HEK293 (cell line): ENCODE data around the gene NTNG1.

ENCODE experiments used
- CTCF ChIA-PET: fragments of 350-600 bp; formaldehyde crosslinking; extraction: SDS; loops from one replicate; lab custom pipeline; 2021; ENCODE audit warnings: antibody characterized with exemption; lab: Yijun Ruan, JAX
- POLR2A ChIA-PET: fragments of 300-600 bp; formaldehyde crosslinking; extraction: SDS; loops from one replicate; lab custom pipeline; 2020; ENCODE audit warnings: antibody characterized with exemption, inconsistent platforms; lab: Yijun Ruan, JAX
- H3K27ac ChIP-seq: fragments of 200-500 bp; sonication (Bioruptor generic); 2 replicates; pipeline ENCODE4 v1.5.1; 2014; ENCODE audit warnings: low read depth, low read length, control low read depth, inconsistent platforms; ENCODE audit errors: extremely low read depth
- H3K36me3 ChIP-seq, 2 experiments: fragments of 200-500 bp in 1 of 2; sonication (Bioruptor generic) in 1 of 2; 1 replicate in 1 of 2; 2 replicates in 1 of 2; pipeline ENCODE4 v1.5.1; 2014 to 2017; ENCODE audit warnings: inconsistent platforms in 2 of 2, low read length in 2 of 2; ENCODE audit not compliant: control insufficient read depth in 2 of 2, insufficient read depth in 1 of 2
- H3K4me1 ChIP-seq: fragments of 200-500 bp; sonication (Bioruptor generic); 2 replicates; pipeline ENCODE4 v1.5.1; 2014; ENCODE audit warnings: mild to moderate bottlenecking, low read length, inconsistent platforms; ENCODE audit not compliant: control insufficient read depth, insufficient read depth
- H3K4me3 ChIP-seq: 2 replicates; pipeline ENCODE4 v1.5.1; 2011; ENCODE audit warnings: low read depth, mild to moderate bottlenecking, control low read depth, low read length, moderate library complexity
- H3K9me3 ChIP-seq: fragments of 200-500 bp; sonication (Bioruptor generic); 2 replicates; pipeline ENCODE4 v1.5.1; 2014; ENCODE audit warnings: low read depth, low read length, inconsistent platforms; ENCODE audit not compliant: control insufficient read depth, insufficient read depth
- CTCF ChIP-seq: fragments of 450-650 bp; formaldehyde crosslinking; IDR thresholded peaks from 2 replicates; pipeline ENCODE4 v1.5.1; 2016; ENCODE audit warnings: missing biosample characterization, missing genetic modification characterization
- EGR2 ChIP-seq: fragments of 450-650 bp; formaldehyde crosslinking; IDR thresholded peaks from 2 replicates; pipeline ENCODE4 v1.5.1; 2016; ENCODE audit warnings: low read depth, missing biosample characterization, missing genetic modification characterization
- GLIS1 ChIP-seq: fragments of 450-650 bp; formaldehyde crosslinking; IDR thresholded peaks from 2 replicates; pipeline ENCODE4 v1.5.1; 2016; ENCODE audit warnings: missing biosample characterization, missing genetic modification characterization
- GLIS2 ChIP-seq: fragments of 450-650 bp; formaldehyde crosslinking; IDR thresholded peaks from 2 replicates; pipeline ENCODE4 v1.5.1; 2016; ENCODE audit warnings: missing biosample characterization, missing genetic modification characterization
- PATZ1 ChIP-seq: fragments of 450-650 bp; formaldehyde crosslinking; IDR thresholded peaks from 2 replicates; pipeline ENCODE4 v1.5.1; 2016; ENCODE audit warnings: missing biosample characterization, missing genetic modification characterization
- PRDM10 ChIP-seq: fragments of 450-650 bp; formaldehyde crosslinking; IDR thresholded peaks from 2 replicates; pipeline ENCODE4 v1.5.1; 2016; ENCODE audit warnings: missing biosample characterization, missing genetic modification characterization
- PRDM4 ChIP-seq: fragments of 450-650 bp; formaldehyde crosslinking; IDR thresholded peaks from 2 replicates; pipeline ENCODE4 v1.5.1; 2017; ENCODE audit warnings: missing biosample characterization, missing genetic modification characterization
- SP2 ChIP-seq: fragments of 450-650 bp; formaldehyde crosslinking; IDR thresholded peaks from 2 replicates; pipeline ENCODE4 v1.5.1; 2016; ENCODE audit warnings: missing biosample characterization, missing genetic modification characterization
- SP3 ChIP-seq: fragments of 450-650 bp; formaldehyde crosslinking; IDR thresholded peaks from 2 replicates; pipeline ENCODE4 v1.5.1; 2016; ENCODE audit warnings: missing biosample characterization, missing genetic modification characterization
- ZEB2 ChIP-seq: fragments of 450-650 bp; formaldehyde crosslinking; IDR thresholded peaks from 2 replicates; pipeline ENCODE4 v1.5.1; 2016; ENCODE audit warnings: missing biosample characterization, missing genetic modification characterization
- ZFHX2 ChIP-seq: fragments of 450-650 bp; formaldehyde crosslinking; conservative IDR thresholded peaks from 2 replicates; pipeline ENCODE4 v1.5.1; 2016; ENCODE audit warnings: missing biosample characterization, missing genetic modification characterization
- ZFP3 ChIP-seq: fragments of 450-650 bp; formaldehyde crosslinking; IDR thresholded peaks from 2 replicates; pipeline ENCODE4 v1.5.1; 2016; ENCODE audit warnings: low read depth, missing biosample characterization, missing genetic modification characterization
- ZIC2 ChIP-seq: fragments of 450-650 bp; formaldehyde crosslinking; IDR thresholded peaks from 2 replicates; pipeline ENCODE4 v1.5.1; 2016; ENCODE audit warnings: missing biosample characterization, missing genetic modification characterization
- ZNF155 ChIP-seq: fragments of 450-650 bp; formaldehyde crosslinking; IDR thresholded peaks from 2 replicates; pipeline ENCODE4 v1.5.1; 2016; ENCODE audit warnings: missing biosample characterization, missing genetic modification characterization
- ZNF274 ChIP-seq, 2 experiments: fragments of 200-500 bp in 1 of 2; fragments of 450-650 bp in 1 of 2; sonication (Bioruptor generic) in 1 of 2; formaldehyde crosslinking in 1 of 2; IDR thresholded peaks; 2 replicates each; pipeline versions ENCODE4 v1.5.1 to v1.6.1; 2014 to 2016; ENCODE audit warnings: borderline replicate concordance in 1 of 2, inconsistent platforms in 1 of 2, low read length in 1 of 2, missing biosample characterization in 1 of 2, missing genetic modification characterization in 1 of 2
- ZNF335 ChIP-seq: fragments of 450-650 bp; formaldehyde crosslinking; conservative IDR thresholded peaks from 2 replicates; pipeline ENCODE4 v1.5.1; 2016; ENCODE audit warnings: missing biosample characterization, missing genetic modification characterization
- ZNF362 ChIP-seq: fragments of 450-650 bp; formaldehyde crosslinking; IDR thresholded peaks from 2 replicates; pipeline ENCODE4 v1.5.1; 2016; ENCODE audit warnings: missing biosample characterization, missing genetic modification characterization
- ZNF366 ChIP-seq: fragments of 450-650 bp; formaldehyde crosslinking; conservative IDR thresholded peaks from 2 replicates; pipeline ENCODE4 v1.5.1; 2016; ENCODE audit warnings: missing biosample characterization, missing genetic modification characterization
- ZNF398 ChIP-seq: fragments of 450-650 bp; formaldehyde crosslinking; IDR thresholded peaks from 2 replicates; pipeline ENCODE4 v1.5.1; 2017; ENCODE audit warnings: missing biosample characterization, missing genetic modification characterization
- ZNF654 ChIP-seq: fragments of 450-650 bp; formaldehyde crosslinking; IDR thresholded peaks from 2 replicates; pipeline ENCODE4 v1.5.1; 2016; ENCODE audit warnings: low read depth, missing biosample characterization, missing genetic modification characterization
- ZNF677 ChIP-seq: fragments of 450-650 bp; IDR thresholded peaks from 2 replicates; pipeline ENCODE4 v1.5.0; 2018; ENCODE audit warnings: missing biosample characterization, mild to moderate bottlenecking, missing genetic modification characterization, moderate library complexity

Gene NTNG1

GRCh38 chr1:107140703-107141490 lies at the start of gene NTNG1:
NTNG1 (plus strand) TSS chr1:107141039.
- CTCF ChIA-PET: interaction anchor here (0.7 kb wide), 1 partner anchor 200 kb away, joined by 4 read pairs; no protein-coding TSS in a partner anchor
- POLR2A ChIA-PET: interaction anchor here (0.7 to 1.0 kb wide), 2 partner anchors 83 to 84 kb away, joined by 3 read pairs; partner anchors contain the start of gene PRMT6
- no peak within 1 kb of the TSS for H3K27ac ChIP-seq

More at GRCh38 chr1:107140703-107141490, at the start of gene NTNG1:
- H3K4me3 ChIP-seq: peak within 1 kb of the TSS; percentile 56
- H3K4me1 ChIP-seq: peaks cover 3% of the 10 kb centered on the region; the same call in 1 of the 2 replicates
- no peaks in the 10 kb centered on the region for H3K9me3 ChIP-seq
- no peaks in the 10 kb centered on the region for H3K36me3 ChIP-seq
- peak; percentile 90 for TF ChIP-seq ZNF398 (tag by site-specific recombination)
- TF ChIP-seq GLIS1: peak; percentile 96
- 0 out of 2 replicates have a peak, but pooled peaks have one; percentile 28 for TF ChIP-seq PRDM10 (tag by site-specific recombination)
- TF ChIP-seq ZIC2 (tag by site-specific recombination): peak; percentile 70; the same call in 1 of the 2 replicates
- TF ChIP-seq ZNF274 (IDR thresholded peaks at IDR 0.05; ENCODE audit: low read length): no peak
- no peak for TF ChIP-seq ZNF274 (tag by site-specific recombination; IDR thresholded peaks at IDR 0.05; ENCODE audit: borderline replicate concordance)
- peak; percentile 42; the same call in 1 of the 2 replicates for TF ChIP-seq ZNF362 (tag by site-specific recombination)
- 0 out of 2 replicates have a peak, but pooled peaks have one; percentile 32 for TF ChIP-seq PATZ1 (tag by site-specific recombination)
- peak; percentile 54; the same call in 1 of the 2 replicates for TF ChIP-seq EGR2 (tag by site-specific recombination)
- no peak for TF ChIP-seq ZNF155 (tag by site-specific recombination)
- TF ChIP-seq ZNF335 (tag by site-specific recombination): peak; percentile 97
- TF ChIP-seq ZNF677 (tag by site-specific recombination): no peak
- TF ChIP-seq ZFP3 (tag by site-specific recombination): no peak
- TF ChIP-seq ZNF654 (tag by site-specific recombination): peak; percentile 5; the same call in 1 of the 2 replicates
- 0 out of 2 replicates have a peak, but pooled peaks have one; percentile 18 for TF ChIP-seq ZEB2 (tag by site-specific recombination)
- TF ChIP-seq CTCF (tag by site-specific recombination): 0 out of 2 replicates have a peak, but pooled peaks have one; percentile 27
- TF ChIP-seq ZNF366 (tag by site-specific recombination): peak; percentile 45; the same call in 1 of the 2 replicates
- TF ChIP-seq ZFHX2 (tag by site-specific recombination): peak; percentile 79
- no peak for TF ChIP-seq PRDM4 (tag by site-specific recombination)
- peak; percentile 45 for TF ChIP-seq SP3 (tag by site-specific recombination)
- TF ChIP-seq GLIS2: peak; percentile 79
- peak; percentile 20; the same call in 1 of the 2 replicates for TF ChIP-seq SP2 (tag by site-specific recombination)
